GM12878 (cell line): ENCODE data around the gene ZFP62. TPM values are rescaled to one million over a fixed set of nuclear protein-coding genes. Genes with fewer than 3 reads are reported as not detected.
"Not testable (repeated sequence)": the region's sequence is repeated elsewhere in the genome, so short reads cannot be mapped to it uniquely, and the experiment has no call there.

ENCODE experiments used
- ATAC-seq: fragments of 200-7000 bp; cut with Tn5 transposase; 3 replicates; pipeline ENCODE4 v1.9.1; 2020; ENCODE audit warnings: mild to moderate bottlenecking, moderate library complexity
- BruUV-seq: library from RNA; stranded (reverse); fragments of 400-500 nt; replicated peaks from 2 replicates; lab custom pipeline; 2021; lab: Mats Ljungman, UMichigan
- CTCF ChIA-PET: fragments of 300-600 bp; sonication (Branson Sonifier 250); formaldehyde crosslinking; extraction: SDS; loops from one replicate; lab custom pipeline; 2021; ENCODE audit warnings: inconsistent platforms; lab: Yijun Ruan, JAX
- POLR2A ChIA-PET: fragments of 350-600 bp; formaldehyde crosslinking; extraction: SDS; loops from one replicate; lab custom pipeline; 2021; ENCODE audit warnings: inconsistent platforms; lab: Charles Lee
- RAD21 ChIA-PET: fragments of 300-600 bp; sonication (Branson Sonifier 250); formaldehyde crosslinking; loops from one replicate; lab custom pipeline; 2023; ENCODE audit warnings: antibody characterized with exemption; ENCODE audit not compliant: unreplicated experiment; lab: Charles Lee
- SMC1A ChIA-PET: fragments of 300-600 bp; sonication (Branson Sonifier 250); formaldehyde crosslinking; loops from one replicate; lab custom pipeline; 2023; ENCODE audit not compliant: unreplicated experiment, uncharacterized antibody; lab: Charles Lee
- DNase-seq: peaks from one replicate; pipeline ENCODE4 v3.0.0-alpha.2; 2011; ENCODE audit warnings: low read depth, low spot score
- FAIRE-seq: peaks from 3 replicates; lab custom pipeline; 2011; peaks lifted over from hg19 to GRCh38; lab: Jason Lieb, UNC
- H2AFZ ChIP-seq: 2 replicates; pipeline ENCODE4 v1.6.0; 2011; ENCODE audit warnings: low read depth, low read length, control low read depth; ENCODE audit not compliant: control insufficient read depth
- H3K27ac ChIP-seq: 2 replicates; pipeline ENCODE4 v1.5.1; 2011; ENCODE audit warnings: control low read depth; ENCODE audit not compliant: control insufficient read depth, insufficient read depth
- H3K27me3 ChIP-seq, 2 experiments: replicated peaks in 1 of 2; 2 replicates each; pipeline versions ENCODE4 v1.6.0 to v1.6.1; 2011; ENCODE audit warnings: low read length in 1 of 2; ENCODE audit not compliant: control insufficient read depth in 2 of 2, insufficient read depth in 2 of 2
- H3K36me3 ChIP-seq, 2 experiments: 2 replicates each; pipeline ENCODE4 v1.5.1; 2011; ENCODE audit warnings: low read length in 1 of 2; ENCODE audit not compliant: control insufficient read depth in 2 of 2, insufficient read depth in 2 of 2
- H3K4me1 ChIP-seq: 2 replicates; pipeline ENCODE4 v1.6.1; 2011; ENCODE audit warnings: mild to moderate bottlenecking, low read length, moderate library complexity, mixed read lengths; ENCODE audit not compliant: control insufficient read depth, insufficient read depth
- H3K4me2 ChIP-seq: 2 replicates; pipeline ENCODE4 v1.6.0; 2011; ENCODE audit warnings: control low read depth; ENCODE audit not compliant: control insufficient read depth, insufficient read depth
- H3K4me3 ChIP-seq: fragments of 200-600 bp; sonication (generic); 2 replicates; pipeline ENCODE4 v1.5.1; 2016
- H3K79me2 ChIP-seq: 2 replicates; pipeline ENCODE4 v1.6.0; 2011; ENCODE audit warnings: low read length; ENCODE audit not compliant: control insufficient read depth, insufficient read depth
- H3K9ac ChIP-seq: 2 replicates; pipeline ENCODE4 v1.8.0; 2011; ENCODE audit warnings: low read length, control low read depth, mixed read lengths; ENCODE audit not compliant: control insufficient read depth, insufficient read depth
- H3K9me3 ChIP-seq: replicated peaks from 3 replicates; pipeline ENCODE4 v1.5.1; 2011; ENCODE audit warnings: mild to moderate bottlenecking, low read length; ENCODE audit not compliant: control insufficient read depth, insufficient read depth
- H4K20me1 ChIP-seq: 2 replicates; pipeline ENCODE4 v1.6.0; 2011; ENCODE audit not compliant: control insufficient read depth, insufficient read depth
- CBX3 ChIP-seq: fragments of 200-600 bp; sonication (generic); IDR thresholded peaks from 2 replicates; pipeline ENCODE4 v1.6.1; 2016; ENCODE audit warnings: low read depth, borderline replicate concordance
- FOXM1 ChIP-seq: IDR thresholded peaks from 2 replicates; pipeline ENCODE4 v1.6.1; 2012; ENCODE audit warnings: low read depth, mild to moderate bottlenecking, inconsistent platforms, low read length, moderate library complexity
- GATAD2B ChIP-seq: fragments of 450-650 bp; conservative IDR thresholded peaks from 2 replicates; pipeline ENCODE4 v1.6.1; 2017; ENCODE audit warnings: low read depth, mild to moderate bottlenecking, moderate library complexity
- KDM1A ChIP-seq: fragments of 200-600 bp; sonication (generic); IDR thresholded peaks from 2 replicates; pipeline ENCODE4 v1.6.1; 2016; ENCODE audit warnings: borderline replicate concordance
- PML ChIP-seq: IDR thresholded peaks from 2 replicates; pipeline ENCODE4 v1.6.1; 2012; ENCODE audit warnings: low read length, inconsistent platforms
- SMARCA5 ChIP-seq: fragments of 450-650 bp; IDR thresholded peaks from 2 replicates; pipeline ENCODE4 v1.6.1; 2017; ENCODE audit warnings: mild to moderate bottlenecking
- SRF ChIP-seq, 2 experiments: IDR thresholded peaks; 2 replicates each; pipeline ENCODE4 v1.6.1; 2011; ENCODE audit warnings: low read depth in 2 of 2, low read length in 2 of 2, mild to moderate bottlenecking in 1 of 2, moderate library complexity in 1 of 2
- TCF12 ChIP-seq: IDR thresholded peaks from 2 replicates; pipeline ENCODE4 v1.6.1; 2011; ENCODE audit warnings: low read depth, mild to moderate bottlenecking, low read length
- YY1 ChIP-seq: IDR thresholded peaks from 2 replicates; pipeline ENCODE4 v1.6.1; 2011; ENCODE audit warnings: low read depth, mild to moderate bottlenecking, low read length
- WGBS: methylation state at CpG from one replicate; pipeline ENCODE4 v1.1.6; 2016; ENCODE audit warnings: low lambda C conversion rate; ENCODE audit not compliant: insufficient replicate concordance, insufficient coverage; ENCODE audit errors: missing lambda C conversion rate; 5-methylcytosine and 5-hydroxymethylcytosine counted together
- in situ Hi-C: fragments of 300-500 bp; cut with MboI; formaldehyde crosslinking; loops from 9 replicates; pipeline ENCODE4 v1.14.3; 2018; ENCODE audit warnings: mixed read lengths
- intact Hi-C: fragments of 100-400 bp; cut with micrococcal nuclease; formaldehyde crosslinking; loops from one replicate; pipeline ENCODE4 v1.14.2; 2022; ENCODE audit not compliant: unreplicated experiment
- polyA plus RNA-seq, 11 experiments: library from polyadenylated mRNA; depleted of rRNA in 4 of 11; unstranded in 6 of 11; stranded (reverse) in 5 of 11; fragments of >200 nt; fragmentation: Nextera tagmentation in 4 of 11; fragmentation: Illumina TruSeq in 1 of 11; extraction: Ambion mirVana in 4 of 11; extraction: Trizol in 1 of 11; gene quantifications; 1 replicate in 1 of 11; 2 replicates in 10 of 11; pipeline versions ENCODE4 v1.2.1 to v1.2.3, GENCODE V29; 2011 to 2016; ENCODE audit warnings: inconsistent platforms in 2 of 11, missing spikeins in 2 of 11, low read depth in 1 of 11
- total RNA-seq, 4 experiments: library from RNA; depleted of rRNA in 3 of 4; stranded (reverse); fragments of >200 nt in 3 of 4; fragmentation: Illumina TruSeq in 1 of 4; extraction: Trizol in 1 of 4; gene quantifications; 2 replicates each; pipeline versions ENCODE4 v1.2.1 to v1.2.3, GENCODE V29; 2013 to 2021
- TF ChIP-seq, protein P1 (sequence below): IDR thresholded peaks from 2 replicates; pipeline ENCODE4 v1.6.1; 2011; ENCODE audit warnings: low read depth, mild to moderate bottlenecking, low read length, moderate library complexity, borderline replicate concordance; ENCODE audit errors: extremely low read depth
- TF ChIP-seq, protein P2 (sequence below): fragments of 150-350 bp; IDR thresholded peaks from 2 replicates; pipeline ENCODE4 v1.6.1; 2016; ENCODE audit warnings: low read depth, low read length
- TF ChIP-seq, protein P3 (sequence below): fragments of 450-650 bp; IDR thresholded peaks from 2 replicates; pipeline ENCODE4 v1.6.1; 2014; ENCODE audit warnings: mild to moderate bottlenecking

ZFP62 gene
- total and polyA plus RNA-seq, 10 of the 15 experiments (the other 5 are each of a cell fraction or from before 2014, with no cell fraction given): 9.2 to 39.7 (median 21.1) TPM

DNA sequence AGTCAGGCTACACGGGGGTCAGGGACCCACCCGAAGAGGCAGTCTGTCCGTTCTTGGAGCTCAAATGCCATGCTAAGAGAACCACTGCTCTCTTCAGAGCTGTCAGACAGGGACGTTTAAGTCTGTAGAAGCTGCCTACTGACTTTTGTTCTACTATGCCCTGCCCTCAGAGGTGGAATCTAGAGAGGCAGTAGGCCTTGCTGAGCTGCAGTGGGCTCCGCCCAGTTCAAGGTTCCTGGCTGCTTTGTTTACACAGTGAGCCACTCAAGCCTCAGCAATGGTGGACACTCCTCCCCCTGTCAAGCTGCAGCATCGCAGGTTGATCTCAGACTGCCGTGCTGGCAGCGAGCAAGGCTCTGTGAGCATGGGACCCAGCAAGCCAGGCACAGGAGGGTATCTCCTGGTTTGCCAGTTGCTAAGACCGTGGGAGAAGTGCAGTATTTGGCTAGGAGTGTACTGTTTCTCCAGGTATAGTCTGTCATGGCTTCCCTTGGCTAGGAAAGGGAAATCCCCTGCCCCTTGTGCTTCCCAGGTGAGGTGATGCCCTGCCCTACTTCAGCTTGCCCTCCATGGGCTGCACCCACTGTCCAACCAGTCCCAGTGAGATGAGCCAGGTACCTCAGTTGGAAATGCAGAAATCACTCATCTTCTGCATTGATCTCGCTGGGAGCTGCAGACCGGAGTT, 24.9 kb upstream of the ZFP62 start:
- WGBS: 56% methylated on average over 11 of the region's 11 CpGs
- H3K4me3 ChIP-seq, RAD21 ChIA-PET, H3K9ac ChIP-seq, BruUV-seq, intact Hi-C loops, H3K36me3 ChIP-seq, CTCF ChIA-PET, H3K4me2 ChIP-seq, in situ Hi-C loops, ATAC-seq, H2AFZ ChIP-seq, H3K9me3 ChIP-seq, H4K20me1 ChIP-seq, DNase-seq, H3K27ac ChIP-seq, H3K4me1 ChIP-seq, H3K27me3 ChIP-seq, SMC1A ChIA-PET, FAIRE-seq, H3K79me2 ChIP-seq: not testable (repeated sequence)
- POLR2A ChIA-PET: interaction anchor here (0.8 kb wide), 1 partner anchor 100 kb away, joined by 4 read pairs; no protein-coding TSS in a partner anchor

DNA sequence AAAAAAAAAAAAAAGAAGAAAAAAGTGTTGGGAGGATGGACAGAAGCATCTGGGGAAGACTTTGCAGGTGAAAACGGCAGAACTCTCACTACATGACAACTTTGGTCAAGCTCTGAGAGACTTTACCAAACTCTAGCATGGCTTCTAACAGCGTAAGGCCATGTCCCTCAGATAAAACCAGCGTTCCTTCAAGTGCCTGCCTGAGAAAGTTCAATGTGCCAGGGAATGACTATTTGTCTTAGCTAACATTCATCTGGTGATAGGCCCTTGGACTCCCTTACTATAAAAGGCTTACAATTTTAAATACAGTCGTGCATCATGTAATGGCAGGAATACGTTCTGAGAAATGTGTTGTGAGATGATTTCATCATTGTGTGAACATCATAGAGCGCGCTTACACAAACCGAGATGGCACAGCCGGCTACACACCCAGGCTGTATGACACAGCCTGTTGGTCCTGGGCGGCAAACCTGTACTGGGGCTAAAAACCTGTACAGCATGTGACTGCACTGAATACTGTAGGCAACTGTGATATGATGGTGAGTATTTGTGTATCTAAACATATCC, 14.9 kb upstream of the ZFP62 start:
- ChIA-PET POLR2A (no interaction called here), SMC1A (interaction anchor here (0.6 kb wide), 1 partner anchor 281 kb away, joined by 3 read pairs; no protein-coding TSS in a partner anchor), RAD21 (no interaction called here), CTCF (no interaction called here)
- in situ Hi-C loops (no loop called here), intact Hi-C loops (no loop called here)
- no TSS peak for BruUV-seq
- ATAC-seq (no peak), DNase-seq (no peak), FAIRE-seq (no peak)
- Histone ChIP-seq H3K36me3 (no peaks in the 10 kb centered on the region), H3K4me2 (no peak overlapping the region), H3K27ac (no peak overlapping the region), H3K79me2 (no peaks in the 10 kb centered on the region), H3K9me3 (no peaks in the 10 kb centered on the region), H3K4me1 (peaks cover 9% of the 10 kb centered on the region), H2AFZ (no peak overlapping the region), H3K27me3 (no peaks in the 10 kb centered on the region), H4K20me1 (no peaks in the 10 kb centered on the region), H3K4me3 (no peak overlapping the region), H3K9ac (no peak overlapping the region)
- 88% methylated on average over 10 of the region's 10 CpGs for WGBS
- TF ChIP-seq TCF12 (no peak), SMARCA5 (no peak), KDM1A (no peak), PML (no peak), YY1 (no peak), FOXM1 (no peak), CBX3 (no peak), SRF (IDR thresholded peaks at IDR 0.05; ENCODE audit: low read depth in 2 of 2, low read length in 2 of 2) (no peak), GATAD2B (no peak)
- TF ChIP-seq, protein P1, sequence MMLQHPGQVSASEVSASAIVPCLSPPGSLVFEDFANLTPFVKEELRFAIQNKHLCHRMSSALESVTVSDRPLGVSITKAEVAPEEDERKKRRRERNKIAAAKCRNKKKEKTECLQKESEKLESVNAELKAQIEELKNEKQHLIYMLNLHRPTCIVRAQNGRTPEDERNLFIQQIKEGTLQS: no peak
- TF ChIP-seq, protein P2, sequence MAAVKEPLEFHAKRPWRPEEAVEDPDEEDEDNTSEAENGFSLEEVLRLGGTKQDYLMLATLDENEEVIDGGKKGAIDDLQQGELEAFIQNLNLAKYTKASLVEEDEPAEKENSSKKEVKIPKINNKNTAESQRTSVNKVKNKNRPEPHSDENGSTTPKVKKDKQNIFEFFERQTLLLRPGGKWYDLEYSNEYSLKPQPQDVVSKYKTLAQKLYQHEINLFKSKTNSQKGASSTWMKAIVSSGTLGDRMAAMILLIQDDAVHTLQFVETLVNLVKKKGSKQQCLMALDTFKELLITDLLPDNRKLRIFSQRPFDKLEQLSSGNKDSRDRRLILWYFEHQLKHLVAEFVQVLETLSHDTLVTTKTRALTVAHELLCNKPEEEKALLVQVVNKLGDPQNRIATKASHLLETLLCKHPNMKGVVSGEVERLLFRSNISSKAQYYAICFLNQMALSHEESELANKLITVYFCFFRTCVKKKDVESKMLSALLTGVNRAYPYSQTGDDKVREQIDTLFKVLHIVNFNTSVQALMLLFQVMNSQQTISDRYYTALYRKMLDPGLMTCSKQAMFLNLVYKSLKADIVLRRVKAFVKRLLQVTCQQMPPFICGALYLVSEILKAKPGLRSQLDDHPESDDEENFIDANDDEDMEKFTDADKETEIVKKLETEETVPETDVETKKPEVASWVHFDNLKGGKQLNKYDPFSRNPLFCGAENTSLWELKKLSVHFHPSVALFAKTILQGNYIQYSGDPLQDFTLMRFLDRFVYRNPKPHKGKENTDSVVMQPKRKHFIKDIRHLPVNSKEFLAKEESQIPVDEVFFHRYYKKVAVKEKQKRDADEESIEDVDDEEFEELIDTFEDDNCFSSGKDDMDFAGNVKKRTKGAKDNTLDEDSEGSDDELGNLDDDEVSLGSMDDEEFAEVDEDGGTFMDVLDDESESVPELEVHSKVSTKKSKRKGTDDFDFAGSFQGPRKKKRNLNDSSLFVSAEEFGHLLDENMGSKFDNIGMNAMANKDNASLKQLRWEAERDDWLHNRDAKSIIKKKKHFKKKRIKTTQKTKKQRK: no peak
- TF ChIP-seq, protein P3, sequence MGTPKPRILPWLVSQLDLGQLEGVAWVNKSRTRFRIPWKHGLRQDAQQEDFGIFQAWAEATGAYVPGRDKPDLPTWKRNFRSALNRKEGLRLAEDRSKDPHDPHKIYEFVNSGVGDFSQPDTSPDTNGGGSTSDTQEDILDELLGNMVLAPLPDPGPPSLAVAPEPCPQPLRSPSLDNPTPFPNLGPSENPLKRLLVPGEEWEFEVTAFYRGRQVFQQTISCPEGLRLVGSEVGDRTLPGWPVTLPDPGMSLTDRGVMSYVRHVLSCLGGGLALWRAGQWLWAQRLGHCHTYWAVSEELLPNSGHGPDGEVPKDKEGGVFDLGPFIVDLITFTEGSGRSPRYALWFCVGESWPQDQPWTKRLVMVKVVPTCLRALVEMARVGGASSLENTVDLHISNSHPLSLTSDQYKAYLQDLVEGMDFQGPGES: no peak
